Nephron progenitor cell (in vitro differentiated cells): ENCODE measurements around the gene PLD6.
A peak's percentile ranks its signal among the peaks of the same experiment; 100 is the strongest.

Experiments
- DNase-seq: peaks from one replicate; pipeline ENCODE4 v3.0.0; 2021
- H3K27ac Mint-ChIP-seq: 2 replicates; pipeline ENCODE4 v1.8.0; 2021; ENCODE audit warnings: mild to moderate bottlenecking, moderate library complexity, mixed read lengths
- H3K27me3 Mint-ChIP-seq: 2 replicates; pipeline ENCODE4 v1.8.0; 2021; ENCODE audit warnings: mild to moderate bottlenecking, low read depth, mixed read lengths; ENCODE audit not compliant: poor library complexity
- H3K36me3 Mint-ChIP-seq: 2 replicates; pipeline ENCODE4 v1.8.0; 2021; ENCODE audit warnings: low read depth, mixed read lengths
- H3K4me1 Mint-ChIP-seq: 2 replicates; pipeline ENCODE4 v1.8.0; 2021; ENCODE audit warnings: mixed read lengths
- H3K4me3 Mint-ChIP-seq: 2 replicates; pipeline ENCODE4 v1.8.0; 2021; ENCODE audit warnings: mild to moderate bottlenecking, moderate library complexity, mixed read lengths
- H3K9me3 Mint-ChIP-seq: 2 replicates; pipeline ENCODE4 v1.8.0; 2021; ENCODE audit warnings: mild to moderate bottlenecking, moderate library complexity, mixed read lengths
- TF ChIP-seq, protein P1 (sequence below): fragments of 200-600 bp; sonication (generic); IDR thresholded peaks from 2 replicates; pipeline ENCODE4 v1.5.0; 2021; ENCODE audit warnings: antibody characterized with exemption

PLD6 gene

DNA sequence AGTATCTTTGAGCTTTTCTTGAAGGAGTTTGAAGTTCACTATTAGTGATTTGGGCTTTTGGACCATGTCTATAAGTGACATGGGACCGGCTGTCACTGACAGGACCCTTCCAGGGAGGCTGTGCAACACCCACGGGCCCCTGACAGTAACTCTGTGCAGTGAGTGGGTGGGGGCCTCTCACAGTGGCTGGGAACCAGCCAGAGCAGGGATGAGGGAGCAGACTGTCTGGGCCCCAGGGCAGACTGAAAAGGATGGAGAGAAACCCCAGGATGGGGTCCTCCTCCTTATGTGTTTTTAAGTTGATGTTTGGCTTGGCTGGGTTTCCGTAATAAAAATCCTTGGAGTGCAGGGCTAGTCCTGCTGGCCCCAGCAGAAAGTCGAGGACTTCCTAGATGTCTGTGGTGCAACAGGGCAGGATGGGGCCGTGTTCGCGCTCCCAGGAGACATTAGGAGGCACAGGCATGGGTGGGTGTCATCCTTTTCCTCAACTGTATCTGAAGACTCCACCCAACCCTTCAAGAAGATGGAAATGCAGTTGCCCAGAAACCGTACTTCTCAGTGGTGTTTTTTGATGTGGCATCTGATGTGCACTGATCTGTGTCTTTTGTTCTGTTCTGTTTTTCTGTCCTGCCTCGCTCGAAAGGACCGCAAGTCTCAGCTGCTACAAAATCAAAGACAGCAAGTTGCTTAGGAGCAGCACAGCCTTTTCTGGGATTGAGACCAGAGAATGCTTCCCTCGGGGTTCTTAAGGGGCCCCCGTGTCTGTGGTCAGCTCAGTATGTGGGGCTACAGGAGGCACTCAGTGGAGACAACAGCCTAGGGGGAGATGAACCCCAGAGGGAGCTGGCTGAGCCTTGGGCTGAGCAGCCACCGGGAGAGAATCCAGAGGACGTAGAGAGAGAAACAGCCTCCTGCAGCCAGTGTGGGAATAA lies 24.2 kb downstream of the PLD6 start:
- Mint-ChIP-seq H3K36me3 (peaks cover 59% of the 10 kb centered on the region), H3K27me3 (peaks cover 6% of the 10 kb centered on the region), H3K9me3 (no peaks in the 10 kb centered on the region), H3K4me1 (peaks cover 12% of the 10 kb centered on the region), H3K27ac (peak overlapping the region; percentile 85), H3K4me3 (no peak overlapping the region)
- TF ChIP-seq, protein P1, sequence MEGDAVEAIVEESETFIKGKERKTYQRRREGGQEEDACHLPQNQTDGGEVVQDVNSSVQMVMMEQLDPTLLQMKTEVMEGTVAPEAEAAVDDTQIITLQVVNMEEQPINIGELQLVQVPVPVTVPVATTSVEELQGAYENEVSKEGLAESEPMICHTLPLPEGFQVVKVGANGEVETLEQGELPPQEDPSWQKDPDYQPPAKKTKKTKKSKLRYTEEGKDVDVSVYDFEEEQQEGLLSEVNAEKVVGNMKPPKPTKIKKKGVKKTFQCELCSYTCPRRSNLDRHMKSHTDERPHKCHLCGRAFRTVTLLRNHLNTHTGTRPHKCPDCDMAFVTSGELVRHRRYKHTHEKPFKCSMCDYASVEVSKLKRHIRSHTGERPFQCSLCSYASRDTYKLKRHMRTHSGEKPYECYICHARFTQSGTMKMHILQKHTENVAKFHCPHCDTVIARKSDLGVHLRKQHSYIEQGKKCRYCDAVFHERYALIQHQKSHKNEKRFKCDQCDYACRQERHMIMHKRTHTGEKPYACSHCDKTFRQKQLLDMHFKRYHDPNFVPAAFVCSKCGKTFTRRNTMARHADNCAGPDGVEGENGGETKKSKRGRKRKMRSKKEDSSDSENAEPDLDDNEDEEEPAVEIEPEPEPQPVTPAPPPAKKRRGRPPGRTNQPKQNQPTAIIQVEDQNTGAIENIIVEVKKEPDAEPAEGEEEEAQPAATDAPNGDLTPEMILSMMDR: no peak
- DNase-seq: no peak

DNA sequence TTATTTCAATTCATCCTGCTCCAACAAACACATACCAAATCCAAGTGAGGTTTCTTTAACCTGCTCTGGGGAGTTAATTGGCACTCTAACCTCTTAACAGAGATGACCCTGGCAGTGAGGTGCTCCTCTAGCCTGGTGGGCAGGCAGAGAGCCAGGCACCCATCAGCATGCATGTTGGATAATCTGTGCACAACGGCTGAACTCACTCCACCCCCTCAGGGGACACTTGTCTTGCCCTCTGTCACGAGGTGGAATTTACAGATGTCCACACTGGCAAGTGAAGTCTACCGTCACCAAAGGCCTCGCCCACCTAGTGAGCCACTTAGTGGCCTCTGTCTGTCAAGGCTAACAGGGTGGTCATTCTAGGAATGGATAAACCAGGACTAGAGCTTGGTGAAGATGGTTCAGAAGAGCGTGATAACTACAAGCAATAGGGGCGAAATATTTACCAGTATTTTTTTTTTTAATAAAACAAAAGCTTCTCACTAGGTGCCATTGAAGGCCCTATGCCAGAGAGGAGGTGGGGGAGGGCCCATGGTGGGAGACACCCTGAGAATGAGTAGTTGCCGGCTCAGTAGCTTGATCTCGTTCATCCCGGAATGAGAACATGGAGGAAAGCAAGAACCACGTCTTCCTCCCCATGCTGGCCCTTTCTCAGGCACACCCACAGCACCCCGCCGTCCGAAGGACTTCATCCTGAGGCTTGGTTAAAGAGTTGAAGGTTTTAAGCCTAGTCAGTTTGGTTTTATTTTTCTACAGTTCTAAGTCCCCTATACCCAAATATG lies 25.2 kb downstream of the PLD6 start:
- Mint-ChIP-seq H3K4me1 (peaks cover 6% of the 10 kb centered on the region), H3K4me3 (no peak overlapping the region), H3K9me3 (no peaks in the 10 kb centered on the region), H3K27ac (peak overlapping the region; percentile 89), H3K27me3 (peaks cover 6% of the 10 kb centered on the region), H3K36me3 (peaks cover 64% of the 10 kb centered on the region)
- TF ChIP-seq, protein P1: no peak
- DNase-seq: no peak

DNA sequence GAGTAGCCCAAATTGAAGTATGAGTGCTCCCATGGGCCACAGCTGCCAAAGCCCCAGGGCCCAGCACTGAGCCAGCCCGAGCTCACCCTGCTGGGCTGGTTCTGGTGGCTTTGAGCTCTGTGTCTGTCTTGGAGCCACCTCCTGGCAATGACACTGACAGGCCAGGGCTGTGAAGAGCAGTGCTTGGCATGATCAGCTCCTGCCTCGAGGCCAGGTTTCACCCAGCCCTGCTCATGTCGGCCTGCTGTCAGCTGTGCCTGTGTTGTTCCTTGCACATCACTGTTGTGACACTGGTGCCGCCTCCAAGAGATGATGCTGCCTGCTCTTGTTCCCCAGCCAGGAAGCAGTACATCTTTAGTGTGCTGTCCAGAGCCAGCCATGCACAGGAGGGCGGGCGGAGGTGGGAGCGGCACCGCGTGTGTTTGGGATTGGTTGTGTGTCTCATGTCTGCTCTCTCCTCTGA lies 26.0 kb downstream of the PLD6 start:
- H3K27ac Mint-ChIP-seq: no peak overlapping the region
- H3K36me3 Mint-ChIP-seq: peaks cover 56% of the 10 kb centered on the region
- TF ChIP-seq, protein P1: no peak
- H3K4me3 Mint-ChIP-seq: no peak overlapping the region
- H3K27me3 Mint-ChIP-seq: peaks cover 6% of the 10 kb centered on the region
- no peaks in the 10 kb centered on the region for H3K4me1 Mint-ChIP-seq
- H3K9me3 Mint-ChIP-seq: no peaks in the 10 kb centered on the region
- DNase-seq: no peak

DNA sequence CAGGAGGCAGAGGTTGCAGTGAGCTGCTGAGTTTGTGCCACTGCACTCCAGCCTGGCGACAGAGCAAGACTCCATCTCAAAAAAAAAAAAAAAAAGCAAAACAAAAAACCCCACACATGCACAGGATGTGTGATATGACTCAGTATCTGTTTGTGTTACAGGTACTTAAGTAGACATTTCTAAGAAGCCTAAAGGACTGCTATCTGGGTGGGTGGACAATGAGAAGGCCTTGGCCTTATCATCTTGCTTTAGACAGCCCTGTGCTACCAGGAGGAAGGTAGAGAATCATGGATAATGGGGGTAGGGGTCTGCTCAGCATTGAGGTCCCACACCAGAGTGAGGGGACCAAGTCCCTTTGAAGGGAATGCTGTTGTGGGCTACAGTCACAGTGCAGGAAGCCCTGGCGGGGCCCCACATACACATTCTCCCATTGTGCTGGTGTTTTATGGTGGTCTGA lies 26.7 kb downstream of the PLD6 start:
- TF ChIP-seq, protein P1: no peak
- H3K27me3 Mint-ChIP-seq: peaks cover 6% of the 10 kb centered on the region
- H3K27ac Mint-ChIP-seq: no peak overlapping the region
- H3K4me1 Mint-ChIP-seq: no peaks in the 10 kb centered on the region
- no peak for DNase-seq
- no peak overlapping the region for H3K4me3 Mint-ChIP-seq
- no peaks in the 10 kb centered on the region for H3K9me3 Mint-ChIP-seq
- H3K36me3 Mint-ChIP-seq: peaks cover 52% of the 10 kb centered on the region

DNA sequence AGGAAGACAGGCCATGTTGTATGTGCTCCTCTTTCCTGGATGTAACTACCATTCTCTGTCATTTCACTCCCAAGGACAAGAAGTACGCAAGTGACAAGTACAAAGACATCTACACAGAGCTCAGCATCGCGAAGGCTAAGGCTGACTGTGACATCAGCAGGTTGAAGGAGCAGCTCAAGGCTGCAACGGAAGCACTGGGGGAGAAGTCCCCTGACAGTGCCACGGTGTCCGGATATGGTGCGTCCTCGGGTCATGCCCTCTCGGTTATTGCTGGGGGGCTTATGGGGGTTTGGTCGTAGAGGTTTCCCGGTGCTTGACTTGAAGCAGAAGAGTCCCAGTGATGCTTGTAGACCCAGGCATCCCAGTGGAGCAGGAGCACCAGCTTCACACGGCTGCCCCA lies 29.0 kb downstream of the PLD6 start:
- H3K9me3 Mint-ChIP-seq: no peaks in the 10 kb centered on the region
- peaks cover 6% of the 10 kb centered on the region for H3K27me3 Mint-ChIP-seq
- peak overlapping the region; percentile 49 for H3K27ac Mint-ChIP-seq
- H3K4me1 Mint-ChIP-seq: peaks cover 4% of the 10 kb centered on the region
- H3K36me3 Mint-ChIP-seq: peaks cover 55% of the 10 kb centered on the region
- TF ChIP-seq, protein P1: no peak
- no peak overlapping the region for H3K4me3 Mint-ChIP-seq
- no peak for DNase-seq
